SH-SY5Y (cell line): ENCODE results near the gene CSMD2.

Source experiments
- GATA2 ChIP-seq: IDR thresholded peaks from 2 replicates; pipeline ENCODE4 v1.6.1; 2011; ENCODE audit warnings: mild to moderate bottlenecking, low read depth, low read length
- GATA3 ChIP-seq: IDR thresholded peaks from 2 replicates; pipeline ENCODE4 v1.6.1; 2011; ENCODE audit warnings: low read depth, mild to moderate bottlenecking, low read length, moderate library complexity

- TF ChIP-seq GATA2, result no peak
- no peak for TF ChIP-seq GATA3
Measured at GRCh38 chr1:34087986-34088385, 77.0 kb downstream of the CSMD2 start.
